Skin of body (tissue), 2 donors: ENCODE results near the gene FHIT. TPM values are rescaled to one million over a fixed set of nuclear protein-coding genes. Genes with fewer than 3 reads are reported as not detected.
"Not testable (repeated sequence)": the region's sequence is repeated elsewhere in the genome, so short reads cannot be mapped to it uniquely, and the experiment has no call there.

ENCODE experiments used
- DNase-seq: peaks from one replicate; lab custom pipeline; 2025; lab: John Stamatoyannopoulos, UW
- total RNA-seq: library from RNA; depleted of rRNA; stranded (reverse); fragments of >200 nt; gene quantifications from one replicate; pipeline ENCODE4 v1.2.3, GENCODE V29; 2014

The FHIT gene
- total RNA-seq, 1 donor from 2014 or later: 8.9 TPM

DNA sequence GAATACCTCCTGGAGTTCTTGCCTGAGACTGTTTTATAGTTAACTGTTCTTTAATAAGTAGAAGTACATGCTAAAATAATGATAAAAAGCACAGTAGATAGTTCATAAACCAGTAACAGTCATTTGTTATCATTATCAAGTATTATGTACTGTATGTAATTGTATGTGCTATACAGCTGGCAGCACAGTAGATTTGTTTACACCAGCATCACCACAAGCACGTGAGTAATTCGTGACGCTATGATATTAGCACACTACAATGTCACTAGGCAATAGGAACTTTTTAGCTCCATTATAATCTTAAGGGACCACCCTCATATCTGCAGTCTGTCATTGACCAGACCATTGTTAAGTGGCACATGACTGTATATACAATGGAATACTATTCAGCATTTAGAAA, 534.7 kb downstream of the FHIT start:
- DNase-seq: no peak

DNA sequence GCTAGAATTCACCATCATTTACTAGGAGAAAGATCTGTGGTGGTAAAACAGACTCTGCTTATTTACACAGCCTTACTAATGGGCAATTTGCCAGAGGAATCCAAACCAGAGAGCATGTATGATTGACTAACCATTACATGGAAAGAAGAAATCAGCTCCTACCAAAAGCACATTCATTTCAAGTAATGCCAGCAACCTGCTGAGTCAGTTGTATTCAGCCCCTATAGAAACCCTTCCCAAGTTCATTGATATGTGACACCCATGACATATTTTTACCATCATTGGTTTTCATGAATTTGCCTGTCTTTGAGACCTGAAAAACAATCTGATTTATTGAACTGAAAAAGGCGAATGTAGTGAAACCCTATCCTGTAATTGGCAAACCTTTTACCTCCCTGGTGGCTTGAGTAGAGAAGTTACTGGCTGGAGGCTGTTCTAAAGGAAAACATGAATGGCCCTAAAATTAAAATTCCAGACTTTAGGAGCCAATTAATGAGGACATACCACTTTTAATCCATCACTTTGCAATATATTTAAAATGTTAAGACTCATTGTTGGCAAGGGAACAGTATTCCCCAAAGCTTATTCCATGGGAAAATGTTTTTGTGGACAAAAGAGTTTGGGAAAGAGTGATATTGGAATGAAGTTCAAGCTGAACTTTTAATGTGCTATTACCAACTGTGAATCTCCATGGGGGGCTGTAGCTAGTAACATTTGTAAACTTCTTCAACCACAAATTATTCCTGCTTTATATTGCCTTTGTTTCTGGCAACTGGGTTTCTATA, 542.9 kb downstream of the FHIT start:
- DNase-seq: no peak

GRCh38 chr3:60707452-60708020, 543.7 kb downstream of the FHIT start:
- DNase-seq: no peak

DNA sequence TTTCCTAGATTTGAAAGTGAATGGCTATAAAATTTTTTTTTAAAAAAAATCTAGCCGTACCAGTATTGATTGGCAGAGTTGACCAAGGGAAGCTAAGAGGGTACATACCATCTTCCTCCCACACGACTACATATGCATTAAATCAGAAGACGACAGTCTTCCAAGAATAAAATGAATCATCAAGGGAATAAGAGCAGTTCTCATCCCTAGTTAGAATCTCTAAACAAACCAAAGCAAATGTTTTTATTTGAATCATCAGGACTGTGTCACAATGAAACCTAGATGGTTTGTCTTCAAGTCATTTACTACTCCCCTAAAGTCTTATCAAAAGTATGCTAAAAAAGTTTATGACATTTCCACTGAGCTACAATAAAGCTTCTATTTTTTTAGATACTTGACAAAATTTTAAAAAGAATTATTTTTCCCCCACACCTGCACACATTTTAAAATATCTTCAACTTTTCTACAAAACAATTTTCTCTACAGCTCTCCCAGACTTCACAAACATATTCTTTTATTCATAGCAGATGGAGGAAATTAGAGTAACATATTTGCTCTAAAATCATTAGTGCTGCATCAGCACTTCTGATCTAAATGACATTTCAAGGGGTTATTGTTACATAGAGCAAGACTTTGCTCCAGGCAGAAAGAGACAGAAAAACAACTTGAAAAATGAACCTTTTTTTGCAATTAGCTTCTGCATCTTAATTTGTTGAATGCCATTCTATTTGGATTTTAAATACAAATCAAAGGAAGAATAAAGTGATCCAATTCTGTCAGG, 547.1 kb downstream of the FHIT start:
- no peak for DNase-seq

GRCh38 chr3:60703008-60703407, 548.2 kb downstream of the FHIT start:
- no peak for DNase-seq

GRCh38 chr3:60698117-60698516, 553.1 kb downstream of the FHIT start:
- no peak for DNase-seq

DNA sequence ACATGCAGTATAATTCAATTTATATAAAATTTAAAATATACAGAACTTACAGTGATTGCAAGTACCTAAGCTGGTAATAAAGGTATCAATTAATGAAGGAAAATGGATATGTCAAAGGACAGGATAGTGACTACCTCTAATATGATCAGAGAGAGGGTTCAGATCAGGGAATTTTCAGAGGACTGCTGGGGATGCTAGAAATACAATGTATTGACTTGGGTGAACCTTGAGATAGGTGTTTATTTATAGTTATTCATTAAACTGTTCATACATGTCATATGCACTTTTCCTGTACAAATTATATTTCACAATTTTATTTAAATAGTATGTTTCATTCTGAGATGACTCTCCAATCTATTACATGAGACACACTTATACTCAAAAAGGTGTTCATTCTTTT, 554.1 kb downstream of the FHIT start:
- no peak for DNase-seq

DNA sequence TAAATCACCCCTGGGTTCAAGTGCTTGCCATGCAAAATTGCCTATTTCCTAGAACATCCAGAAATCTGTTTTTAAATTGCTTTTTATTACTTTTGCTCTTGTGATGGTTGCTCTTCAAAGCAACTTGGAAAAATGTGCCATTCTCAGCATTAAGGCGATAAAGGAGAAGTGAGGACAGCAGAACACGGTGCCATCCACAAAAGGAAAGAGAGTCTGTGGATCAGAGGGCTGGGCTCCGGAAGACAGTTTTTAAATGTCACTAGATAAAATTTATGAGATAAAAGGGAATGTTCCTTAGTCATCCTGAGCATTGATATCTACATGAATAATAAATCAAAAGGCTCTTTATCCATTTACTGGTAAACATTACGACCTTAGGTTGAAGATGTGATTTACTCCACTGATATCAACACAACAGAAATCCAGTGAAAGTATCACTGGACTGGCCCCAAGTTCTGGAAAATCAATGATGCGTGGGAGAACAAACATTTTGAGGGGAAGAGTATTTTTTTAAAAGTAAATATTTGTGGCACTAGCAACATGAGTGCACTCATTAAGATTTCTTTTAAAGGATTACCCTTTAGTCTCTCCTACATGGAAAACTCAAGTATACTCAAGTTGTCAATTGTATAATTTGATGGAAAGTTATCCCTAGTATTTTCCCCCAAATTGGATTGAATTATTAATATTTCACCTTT, 554.7 kb downstream of the FHIT start:
- DNase-seq: no peak

DNA sequence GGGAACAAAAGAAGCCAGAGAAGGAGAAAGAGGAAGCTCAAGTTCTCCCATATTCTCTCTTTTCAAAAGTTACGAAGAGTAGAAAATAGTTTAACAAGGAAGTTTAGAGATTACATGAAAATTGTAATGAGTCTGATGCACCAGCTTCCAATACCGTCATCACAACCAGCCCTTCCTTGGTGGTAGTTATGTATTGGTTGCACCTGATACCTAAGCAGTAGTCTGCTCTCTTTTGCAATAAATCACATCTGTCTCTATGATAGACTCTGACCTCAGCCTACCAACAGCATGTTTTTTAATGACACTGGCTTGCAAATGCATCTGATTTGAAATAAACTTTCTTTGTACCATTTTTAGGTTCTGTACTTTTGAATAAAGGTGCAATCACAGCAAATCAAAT, 575.8 kb downstream of the FHIT start:
- DNase-seq: no peak

- no peak for DNase-seq
Observed at GRCh38 chr3:60674870-60675269, 576.4 kb downstream of the FHIT start.

- DNase-seq: no peak
Observed at GRCh38 chr3:60673123-60673522, 578.1 kb downstream of the FHIT start.

DNA sequence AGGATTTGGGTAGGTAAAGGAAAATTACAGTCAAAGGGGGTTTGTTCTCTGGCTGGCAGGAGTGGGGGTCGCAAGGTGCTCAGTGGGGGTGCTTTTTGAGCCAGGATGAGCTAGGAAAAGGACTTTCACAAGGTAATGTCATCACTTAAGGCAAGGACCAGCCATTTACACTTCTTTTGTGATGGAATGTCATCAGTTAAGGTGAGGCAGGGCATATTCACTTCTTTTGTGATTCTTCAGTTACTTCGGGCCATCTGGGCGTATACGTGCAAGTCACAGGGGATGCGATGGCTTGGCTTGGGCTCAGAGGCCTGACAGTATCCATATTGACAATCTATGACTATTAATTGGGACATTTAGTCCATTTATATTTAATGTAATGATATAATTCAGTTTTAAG, 578.9 kb downstream of the FHIT start:
- not testable (repeated sequence) for DNase-seq

DNA sequence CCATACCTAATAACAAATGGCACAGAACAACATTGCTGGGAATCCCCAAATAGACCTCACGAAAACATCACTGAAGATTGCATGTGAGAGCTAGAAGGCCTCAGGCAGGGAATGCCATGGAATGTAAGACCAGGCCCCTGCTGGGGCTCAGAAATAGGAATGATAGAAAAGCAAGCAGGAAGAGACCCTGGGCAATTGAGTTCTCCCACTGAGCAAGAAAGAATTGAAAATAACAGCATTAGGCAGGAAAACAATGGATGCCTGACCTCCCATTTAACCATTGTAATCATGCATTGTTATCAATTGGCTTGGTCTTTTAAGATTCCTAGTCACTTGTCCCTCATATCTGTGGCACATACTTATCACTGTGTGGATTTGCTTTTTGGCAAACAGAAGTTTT, 581.6 kb downstream of the FHIT start:
- no peak for DNase-seq

- no peak for DNase-seq
Observed at GRCh38 chr3:60660026-60660425, 591.2 kb downstream of the FHIT start.

GRCh38 chr3:60659098-60659497, 592.2 kb downstream of the FHIT start:
- DNase-seq: no peak

GRCh38 chr3:60657972-60658371, 593.3 kb downstream of the FHIT start:
- DNase-seq: no peak

DNA sequence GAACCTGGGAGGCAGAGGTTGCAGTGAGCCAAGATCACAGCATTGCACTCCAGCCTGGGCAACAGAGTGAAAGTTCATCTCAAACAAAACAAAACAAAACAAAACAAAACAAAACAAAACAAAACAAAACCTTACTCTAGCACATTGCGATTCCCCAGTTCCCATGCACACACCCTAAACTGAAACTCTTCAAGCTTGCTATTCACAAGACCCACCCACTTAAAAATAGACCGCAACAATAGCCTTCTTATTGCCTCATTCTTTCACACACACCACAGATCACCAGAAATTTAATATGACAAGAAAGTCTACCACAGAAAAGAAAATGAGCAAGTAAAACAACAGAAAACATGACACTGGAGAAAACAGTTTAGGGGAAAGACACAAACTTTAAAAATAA, 598.4 kb downstream of the FHIT start:
- DNase-seq: no peak

DNA sequence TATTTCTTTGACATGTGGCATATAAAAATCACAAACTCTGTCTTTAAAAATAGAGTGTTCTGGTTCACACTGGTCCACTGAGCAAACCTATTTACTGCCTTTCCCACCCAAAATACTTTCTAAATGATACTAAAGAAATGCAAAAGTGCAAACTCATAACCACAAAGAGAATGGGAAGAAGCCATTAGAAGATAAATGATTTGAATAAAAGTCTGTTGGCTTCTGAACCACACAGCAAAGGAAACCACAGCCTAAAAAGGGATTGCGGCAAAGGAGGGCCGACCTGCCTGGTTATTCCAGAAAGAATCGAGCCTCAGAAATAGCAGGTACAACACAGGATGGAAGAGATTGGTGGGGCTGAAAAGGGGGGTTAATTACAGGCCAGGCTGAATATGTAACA, 599.5 kb downstream of the FHIT start:
- DNase-seq: no peak

DNA sequence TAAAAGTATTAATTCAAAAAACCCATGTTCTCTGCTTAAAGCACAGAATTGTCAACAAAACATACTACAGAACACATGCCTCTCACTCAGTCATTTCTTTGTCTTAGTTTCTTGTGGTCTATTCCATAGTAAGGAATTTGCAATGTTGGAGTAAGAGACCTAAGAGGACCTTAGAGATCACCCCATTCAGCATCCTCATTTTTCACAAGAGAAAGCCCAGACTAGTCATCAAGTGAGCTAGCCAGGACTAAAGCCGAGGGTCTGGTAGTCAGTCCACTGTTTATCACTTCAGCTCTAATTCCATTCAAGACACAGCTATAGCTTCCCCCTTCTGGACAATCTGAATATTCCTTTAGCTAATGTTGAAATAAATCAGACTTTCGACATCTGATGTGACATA, 601.1 kb downstream of the FHIT start:
- DNase-seq: no peak

DNA sequence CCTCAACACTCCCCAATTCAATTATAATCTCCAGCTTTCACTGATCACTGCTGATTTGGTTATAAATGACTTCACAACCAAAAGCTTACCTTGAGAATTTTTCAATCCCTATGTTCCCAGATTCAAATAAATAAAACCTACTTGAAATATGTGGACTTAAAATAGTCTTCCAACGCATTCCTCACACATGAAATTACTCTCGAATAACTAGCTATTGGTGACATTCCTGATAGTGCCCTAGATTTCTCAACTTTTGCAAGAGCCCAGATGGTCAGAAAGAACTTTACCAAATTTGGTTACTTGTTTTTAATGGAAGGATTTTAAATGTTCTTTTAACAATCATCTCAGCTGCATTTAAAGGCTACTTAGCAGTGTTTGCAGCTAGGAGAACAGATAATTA, 605.5 kb downstream of the FHIT start:
- DNase-seq: no peak

- DNase-seq: no peak
Observed at GRCh38 chr3:60643831-60644230, 607.4 kb downstream of the FHIT start.

- DNase-seq: no peak
Observed at GRCh38 chr3:60641354-60641753, 609.9 kb downstream of the FHIT start.
